H1 (cell line): ENCODE data around the gene HLTF. TPM values are rescaled to one million over a fixed set of nuclear protein-coding genes. Genes with fewer than 3 reads are reported as not detected.

ENCODE experiments used
- CTCF ChIA-PET: fragments of 300-600 bp; sonication (Branson Sonifier 250); formaldehyde crosslinking; loops from one replicate; lab custom pipeline; 2021; ENCODE audit not compliant: partially characterized antibody; lab: Charles Lee
- POLR2A ChIA-PET: fragments of 300-600 bp; sonication (Branson Sonifier 250); formaldehyde crosslinking; loops from one replicate; lab custom pipeline; 2021; ENCODE audit warnings: inconsistent platforms; ENCODE audit not compliant: partially characterized antibody; lab: Charles Lee
- DNase-seq, 2 experiments: peaks; one replicate each; pipeline versions ENCODE4 v3.0.0 to v3.0.0-alpha.2; 2010 to 2022; ENCODE audit warnings: low spot score in 2 of 2, low read depth in 1 of 2, mixed read lengths in 1 of 2
- FAIRE-seq: peaks from 2 replicates; lab custom pipeline; 2011; peaks lifted over from hg19 to GRCh38; lab: Jason Lieb, UNC
- H2AFZ ChIP-seq: 2 replicates; pipeline ENCODE4 v1.8.1; 2012; ENCODE audit warnings: low read length, inconsistent platforms
- H2AK5ac ChIP-seq: 2 replicates; pipeline ENCODE4 v1.6.1; 2013; ENCODE audit warnings: low read depth, low read length
- H2BK120ac ChIP-seq: replicated peaks from 2 replicates; pipeline ENCODE3; 2013; ENCODE audit warnings: low read depth, low read length, inconsistent platforms
- H2BK12ac ChIP-seq: 2 replicates; pipeline ENCODE4 v1.6.1; 2013; ENCODE audit warnings: low read depth, low read length
- H2BK15ac ChIP-seq: 2 replicates; pipeline ENCODE4 v1.6.1; 2013; ENCODE audit warnings: low read length
- H2BK20ac ChIP-seq: 2 replicates; pipeline ENCODE4 v1.6.1; 2013; ENCODE audit warnings: low read length
- H2BK5ac ChIP-seq: 2 replicates; pipeline ENCODE4 v1.6.1; 2013; ENCODE audit warnings: low read depth, low read length
- H3K14ac ChIP-seq: 2 replicates; pipeline ENCODE4 v1.6.1; 2013; ENCODE audit warnings: inconsistent platforms; ENCODE audit not compliant: insufficient read length
- H3K18ac ChIP-seq: 2 replicates; pipeline ENCODE4 v1.6.1; 2013; ENCODE audit warnings: low read length; ENCODE audit errors: extremely low read depth
- H3K23ac ChIP-seq: 2 replicates; pipeline ENCODE4 v1.6.1; 2013; ENCODE audit warnings: inconsistent platforms; ENCODE audit not compliant: insufficient read length
- H3K23me2 ChIP-seq: 2 replicates; pipeline ENCODE4 v1.6.1; 2013; ENCODE audit warnings: low read depth, low read length
- H3K27ac ChIP-seq: 2 replicates; pipeline ENCODE4 v1.6.1; 2011; ENCODE audit warnings: low read depth, low read length, inconsistent platforms
- H3K27me3 ChIP-seq, 4 experiments: replicated peaks in 1 of 4; 1 replicate in 1 of 4; 2 replicates in 3 of 4; pipeline versions ENCODE4 v1.6.1 to v1.8.1; 2011 to 2013; ENCODE audit warnings: low read length in 3 of 4, mild to moderate bottlenecking in 3 of 4, inconsistent platforms in 2 of 4, mixed read lengths in 2 of 4, moderate library complexity in 1 of 4; ENCODE audit not compliant: control insufficient read depth in 3 of 4, insufficient read depth in 3 of 4; ENCODE audit errors: extremely low read depth in 1 of 4
- H3K36me3 ChIP-seq, 4 experiments: 2 replicates each; pipeline versions ENCODE4 v1.6.1 to v1.8.1; 2011 to 2013; ENCODE audit warnings: mild to moderate bottlenecking in 4 of 4, low read length in 3 of 4, moderate library complexity in 2 of 4, control low read depth in 1 of 4, inconsistent platforms in 1 of 4; ENCODE audit not compliant: insufficient read depth in 4 of 4, control insufficient read depth in 2 of 4
- H3K4ac ChIP-seq: replicated peaks from 2 replicates; pipeline ENCODE3; 2013; ENCODE audit warnings: low read length, low read depth, mixed read lengths, inconsistent platforms; ENCODE audit not compliant: insufficient read length
- H3K4me1 ChIP-seq, 4 experiments: replicated peaks in 1 of 4; 1 replicate in 1 of 4; 2 replicates in 3 of 4; pipeline versions ENCODE4 v1.6.1 to v1.8.1; 2011 to 2013; ENCODE audit warnings: low read length in 3 of 4, inconsistent platforms in 2 of 4, mixed read lengths in 1 of 4; ENCODE audit not compliant: insufficient read depth in 4 of 4, control insufficient read depth in 3 of 4
- H3K4me2 ChIP-seq, 2 experiments: 2 replicates each; pipeline versions ENCODE4 v1.6.1 to v1.8.1; 2011 to 2013; ENCODE audit warnings: low read depth in 2 of 2, low read length in 2 of 2, control low read depth in 1 of 2, inconsistent platforms in 1 of 2, mild to moderate bottlenecking in 1 of 2; ENCODE audit not compliant: insufficient read depth in 1 of 2
- H3K4me3 ChIP-seq, 4 experiments: fragments of 200-600, 300-600 bp in 1 of 4; sonication (generic), shearing (Covaris generic), sonication (Bioruptor Twin) in 1 of 4; 2 replicates each; pipeline versions ENCODE4 v1.5.1 to v1.8.1; 2011 to 2016; ENCODE audit warnings: low read length in 4 of 4, low read depth in 3 of 4, control low read depth in 2 of 4, inconsistent platforms in 2 of 4, mild to moderate bottlenecking in 2 of 4, mixed read lengths in 1 of 4, moderate library complexity in 1 of 4; ENCODE audit not compliant: insufficient read depth in 2 of 4; ENCODE audit errors: extremely low read depth in 1 of 4
- H3K56ac ChIP-seq: replicated peaks from 2 replicates; pipeline ENCODE3; 2013; ENCODE audit warnings: low read depth, mild to moderate bottlenecking, mixed read lengths, low read length, inconsistent platforms; ENCODE audit not compliant: insufficient read length
- H3K79me1 ChIP-seq: 2 replicates; pipeline ENCODE4 v1.6.1; 2013; ENCODE audit warnings: low read depth, low read length, control low read depth
- H3K79me2 ChIP-seq, 2 experiments: 2 replicates each; pipeline versions ENCODE4 v1.6.1 to v1.8.1; 2012 to 2013; ENCODE audit warnings: low read length in 2 of 2, mild to moderate bottlenecking in 2 of 2, inconsistent platforms in 1 of 2; ENCODE audit not compliant: insufficient read depth in 2 of 2, control insufficient read depth in 1 of 2
- H3K9ac ChIP-seq, 4 experiments: replicated peaks in 1 of 4; 1 replicate in 1 of 4; 2 replicates in 3 of 4; pipeline versions ENCODE4 v1.6.1 to v1.8.1; 2011 to 2013; ENCODE audit warnings: low read depth in 3 of 4, low read length in 3 of 4, control low read depth in 2 of 4, mild to moderate bottlenecking in 2 of 4, moderate library complexity in 2 of 4, inconsistent platforms in 1 of 4; ENCODE audit errors: extremely low read depth in 1 of 4
- H3K9me3 ChIP-seq, 2 experiments: 2 replicates each; pipeline versions ENCODE4 v1.6.1 to v1.8.1; 2012 to 2013; ENCODE audit warnings: mild to moderate bottlenecking in 2 of 2, moderate library complexity in 2 of 2, control low read depth in 1 of 2, inconsistent platforms in 1 of 2, low read depth in 1 of 2, low read length in 1 of 2, mixed read lengths in 1 of 2; ENCODE audit not compliant: insufficient read depth in 2 of 2
- H4K20me1 ChIP-seq, 2 experiments: replicated peaks in 1 of 2; 2 replicates each; pipeline versions ENCODE3 to v1.8.1; 2011 to 2013; ENCODE audit warnings: inconsistent platforms in 2 of 2, low read length in 2 of 2, mild to moderate bottlenecking in 1 of 2; ENCODE audit not compliant: insufficient read depth in 2 of 2, control insufficient read depth in 1 of 2
- H4K5ac ChIP-seq: 2 replicates; pipeline ENCODE4 v1.6.1; 2013; ENCODE audit warnings: low read length, low read depth, mixed read lengths, inconsistent platforms; ENCODE audit not compliant: insufficient read length
- H4K8ac ChIP-seq: 2 replicates; pipeline ENCODE4 v1.8.0; 2013; ENCODE audit warnings: mild to moderate bottlenecking, moderate library complexity, low read length, inconsistent platforms; ENCODE audit not compliant: insufficient read depth; ENCODE audit errors: extremely low read depth
- H4K91ac ChIP-seq: replicated peaks from 2 replicates; pipeline ENCODE3; 2013; ENCODE audit warnings: low read length, mixed read lengths, inconsistent platforms; ENCODE audit not compliant: insufficient read length
- CHD1 ChIP-seq: IDR thresholded peaks from 2 replicates; pipeline ENCODE4 v1.6.1; 2012; ENCODE audit warnings: low read depth, low read length, improper control_type of control experiment
- E2F6 ChIP-seq: IDR thresholded peaks from 2 replicates; pipeline ENCODE4 v1.6.1; 2012; ENCODE audit warnings: inconsistent platforms
- EGR1 ChIP-seq: IDR thresholded peaks from 2 replicates; pipeline ENCODE4 v1.6.1; 2011; ENCODE audit warnings: low read depth, low read length, borderline replicate concordance
- EZH2 ChIP-seq: fragments of 200-600 bp; sonication (generic); IDR thresholded peaks from 2 replicates; pipeline ENCODE4 v1.7.1; 2012; ENCODE audit warnings: low read depth, mild to moderate bottlenecking, moderate library complexity, low read length, inconsistent platforms; ENCODE audit not compliant: severe bottlenecking
- GTF2F1 ChIP-seq: IDR thresholded peaks from 2 replicates; pipeline ENCODE4 v1.6.1; 2012; ENCODE audit warnings: low read depth, low read length, improper control_type of control experiment, borderline replicate concordance
- JUN ChIP-seq: IDR thresholded peaks from 2 replicates; pipeline ENCODE4 v1.6.1; 2011; ENCODE audit warnings: low read depth, mild to moderate bottlenecking, improper control_type of control experiment, low read length
- RAD21 ChIP-seq, 2 experiments: IDR thresholded peaks in 1 of 2; conservative IDR thresholded peaks in 1 of 2; 2 replicates each; pipeline ENCODE4 v1.6.1; 2011; ENCODE audit warnings: low read depth in 2 of 2, low read length in 2 of 2, improper control_type of control experiment in 1 of 2, inconsistent platforms in 1 of 2, mild to moderate bottlenecking in 1 of 2, moderate library complexity in 1 of 2
- RNF2 ChIP-seq: fragments of 200-900, 300-1000 bp; sonication (generic); IDR thresholded peaks from 2 replicates; pipeline ENCODE4 v1.7.1; 2016; ENCODE audit warnings: borderline replicate concordance, low read depth, mild to moderate bottlenecking, antibody characterized with exemption, low read length; ENCODE audit not compliant: poor library complexity, severe bottlenecking; ENCODE audit errors: missing control alignments
- SP1 ChIP-seq: IDR thresholded peaks from 2 replicates; pipeline ENCODE4 v1.6.1; 2011; ENCODE audit warnings: low read depth, low read length
- TAF1 ChIP-seq: IDR thresholded peaks from 2 replicates; pipeline ENCODE4 v1.6.1; 2011; ENCODE audit warnings: mild to moderate bottlenecking, low read depth, low read length
- TAF7 ChIP-seq: optimal IDR thresholded peaks from 2 replicates; pipeline ENCODE3; 2011; ENCODE audit warnings: low read depth, mild to moderate bottlenecking, inconsistent platforms, low read length, moderate library complexity, borderline replicate concordance
- TCF12 ChIP-seq: IDR thresholded peaks from 2 replicates; pipeline ENCODE4 v1.6.1; 2011; ENCODE audit warnings: low read depth, mild to moderate bottlenecking, low read length
- WGBS, 2 experiments: shearing (Covaris generic) in 1 of 2; methylation state at CpG; one replicate each; pipeline versions ENCODE4 v1.1.6 to v1.1.7; 2013 to 2015; ENCODE audit warnings: low lambda C conversion rate in 2 of 2, mixed read lengths in 2 of 2, inconsistent platforms in 1 of 2, low coverage in 1 of 2, missing lambda C conversion rate in 1 of 2; ENCODE audit not compliant: insufficient replicate concordance in 2 of 2, insufficient coverage in 1 of 2, insufficient read length in 1 of 2; ENCODE audit errors: extremely low coverage in 1 of 2, missing lambda C conversion rate in 1 of 2; 5-methylcytosine and 5-hydroxymethylcytosine counted together
- polyA plus RNA-seq, 7 experiments: library from polyadenylated mRNA; depleted of rRNA in 3 of 7; stranded (reverse) in 5 of 7; unstranded in 2 of 7; fragments of >200 nt in 5 of 7; fragments of 200-250 nt in 2 of 7; gene quantifications; 1 replicate in 5 of 7; 2 replicates in 1 of 7; 4 replicates in 1 of 7; pipeline versions ENCODE4 v1.2.1 to v1.2.3, GENCODE V29; 2011 to 2013; ENCODE audit warnings: missing spikeins in 2 of 7, mixed read lengths in 2 of 7
- total RNA-seq: library from RNA; stranded (reverse); fragmentation: NEBNext Ultra II Directional; extraction: Animal tissue kit (Norgen Biotek cat#: 25700); gene quantifications from 2 replicates; pipeline ENCODE4 v1.2.1, GENCODE V29; 2021

The HLTF gene
- total and polyA plus RNA-seq, 2 of the 8 experiments (the other 6 are each of a cell fraction or from before 2014, with no cell fraction given) = 18.1 to 60.3 TPM

GRCh38 chr3:149055575-149055974, 30.8 kb downstream of the HLTF start:
- WGBS, 2 experiments = 85% methylated on average over 3 of the region's 3 CpGs; no CpG with 5 or more reads in 1 of the 2 experiments
- Histone ChIP-seq H2BK120ac (no peak overlapping the region), H2BK15ac (no peak overlapping the region), H4K5ac (no peak overlapping the region), H2AK5ac (no peak overlapping the region), H3K36me3 (peaks cover 4 to 73% (median 32%) of the 10 kb centered on the region in 4 experiments; a peak in 6 of 8 replicates), H3K27me3 (no peaks in the 10 kb centered on the region), H3K23ac (no peak overlapping the region), H2AFZ (no peak overlapping the region), H3K79me1 (no peaks in the 10 kb centered on the region), H4K91ac (no peak overlapping the region), H3K23me2 (no peaks in the 10 kb centered on the region), H3K9ac (no peak overlapping the region), H3K4me2 (no peak overlapping the region), H2BK5ac (no peak overlapping the region), H4K8ac (no peak overlapping the region), H3K4ac (no peak overlapping the region), H3K18ac (no peak overlapping the region), H3K4me3 (no peak overlapping the region), H4K20me1 (no peaks in the 10 kb centered on the region), H3K4me1 (no peaks in the 10 kb centered on the region), H2BK12ac (no peak overlapping the region), H3K56ac (no peak overlapping the region), H2BK20ac (no peak overlapping the region), H3K14ac (no peak overlapping the region), H3K79me2 (no peaks in the 10 kb centered on the region), H3K27ac (no peak overlapping the region), H3K9me3 (no peaks in the 10 kb centered on the region)
- FAIRE-seq (no peak), DNase-seq (no peak)
- ChIA-PET CTCF (interaction anchor here (0.6 to 1.2 kb wide), 2 partner anchors 224 to 931 kb away, joined by 3 read pairs; no protein-coding TSS in a partner anchor), POLR2A (no interaction called here)
- TF ChIP-seq CHD1 (no peak), TAF7 (no peak), E2F6 (no peak), RAD21 (IDR thresholded peaks at IDR 0.05 in 1 of 2, conservative IDR thresholded peaks at IDR 0.05 in 1 of 2; ENCODE audit: low read depth in 2 of 2, low read length in 2 of 2) (no peak), TAF1 (no peak), TCF12 (no peak), GTF2F1 (no peak), JUN (no peak), EGR1 (no peak), EZH2 (no peak), SP1 (no peak), RNF2 (no peak)
